Effector CD8-positive, alpha-beta T cell (primary cell): ENCODE results near the gene SPPL3.

ENCODE experiments used
- DNase-seq: peaks from one replicate; lab custom pipeline; 2025; lab: John Stamatoyannopoulos, UW

Gene SPPL3

DNA sequence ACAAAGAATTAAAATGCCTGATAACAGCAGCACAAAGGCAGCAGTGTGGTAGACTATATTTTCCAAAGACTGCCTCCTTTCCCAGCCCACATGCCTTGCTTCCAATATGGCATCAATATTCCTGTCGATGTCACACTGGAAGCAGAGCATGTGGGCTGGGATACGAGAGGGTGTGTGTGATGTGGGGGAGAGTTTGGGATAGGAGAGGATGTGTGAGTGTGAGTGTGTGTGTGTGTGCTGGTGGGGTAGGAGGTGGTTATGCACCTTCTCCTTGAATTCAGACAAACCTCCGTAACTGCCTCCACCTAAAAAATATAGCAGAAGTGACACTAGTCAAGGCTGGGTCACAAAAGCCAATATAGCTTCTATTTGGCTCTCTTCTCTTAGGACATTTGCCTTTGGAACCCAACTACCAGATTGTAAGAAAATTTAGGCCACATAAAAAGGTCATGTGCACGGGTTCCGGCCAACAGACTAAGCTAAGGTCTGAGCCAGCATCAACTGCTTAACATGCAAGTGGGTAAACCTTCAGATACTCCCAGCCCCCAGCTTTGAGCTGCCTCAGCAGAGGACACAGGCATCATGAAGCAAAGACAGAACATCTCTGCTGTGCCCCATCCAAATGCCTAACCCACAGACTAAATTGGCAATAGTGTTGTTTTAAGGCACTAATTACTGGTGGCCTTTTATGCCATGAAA lies 29.5 kb downstream of the SPPL3 start:
- DNase-seq = no peak

DNA sequence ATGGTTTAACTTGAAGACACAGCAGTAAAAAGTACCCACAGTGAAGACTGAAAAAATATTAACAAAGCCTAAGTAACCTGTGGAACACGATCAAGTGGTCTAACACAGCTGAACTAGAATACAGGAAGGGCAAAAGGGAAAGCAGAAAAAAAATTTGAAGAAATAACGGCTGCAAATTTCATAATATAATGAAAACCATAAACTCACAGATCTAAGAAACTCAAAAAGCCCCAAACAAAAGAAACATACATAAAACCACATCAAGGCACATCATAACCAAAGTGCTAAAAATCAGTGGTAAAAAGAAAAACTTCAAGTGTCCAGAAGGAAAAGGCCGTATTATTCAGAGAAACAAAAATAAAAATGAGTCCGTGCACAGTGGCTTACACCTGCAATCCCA lies 30.9 kb downstream of the SPPL3 start:
- DNase-seq = no peak

DNA sequence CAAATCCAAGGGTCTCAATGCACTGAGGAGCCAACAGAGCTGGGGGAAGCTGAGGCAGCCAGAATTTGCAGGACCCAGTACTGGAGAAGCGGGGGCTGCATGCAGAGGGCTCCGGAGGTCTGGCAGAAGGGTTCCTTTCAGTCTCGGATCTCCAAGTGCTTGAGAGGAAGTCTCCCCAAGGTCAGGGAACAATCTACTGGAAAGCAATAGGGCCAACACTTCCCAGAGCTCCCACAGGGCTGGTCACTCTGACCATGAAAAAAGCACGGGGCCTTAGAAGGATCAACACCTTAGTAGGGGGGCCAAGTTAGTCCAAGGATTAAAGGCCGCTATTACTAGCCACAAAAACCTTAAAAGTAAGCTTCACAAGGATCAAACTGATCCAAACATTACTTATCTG lies 31.7 kb downstream of the SPPL3 start:
- DNase-seq = no peak

DNA sequence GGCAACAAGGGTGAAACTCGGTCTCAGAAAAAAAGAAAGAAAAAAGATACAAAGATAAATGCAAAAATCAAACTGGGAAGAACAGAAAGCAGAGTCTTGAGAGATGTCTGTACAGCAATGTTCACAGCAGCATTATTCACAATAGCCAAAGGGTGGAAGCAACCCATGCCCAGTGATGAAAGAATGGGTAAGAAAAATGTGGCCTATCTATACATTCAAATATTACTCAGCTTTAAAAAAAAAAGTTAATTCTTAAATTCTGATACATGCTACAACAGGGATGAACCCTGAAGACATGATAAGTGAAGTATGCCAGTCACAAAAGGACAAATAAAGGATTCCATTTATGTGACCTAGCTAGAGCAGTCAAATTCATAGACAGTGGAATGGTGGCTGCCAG lies 33.7 kb downstream of the SPPL3 start:
- DNase-seq = no peak

DNA sequence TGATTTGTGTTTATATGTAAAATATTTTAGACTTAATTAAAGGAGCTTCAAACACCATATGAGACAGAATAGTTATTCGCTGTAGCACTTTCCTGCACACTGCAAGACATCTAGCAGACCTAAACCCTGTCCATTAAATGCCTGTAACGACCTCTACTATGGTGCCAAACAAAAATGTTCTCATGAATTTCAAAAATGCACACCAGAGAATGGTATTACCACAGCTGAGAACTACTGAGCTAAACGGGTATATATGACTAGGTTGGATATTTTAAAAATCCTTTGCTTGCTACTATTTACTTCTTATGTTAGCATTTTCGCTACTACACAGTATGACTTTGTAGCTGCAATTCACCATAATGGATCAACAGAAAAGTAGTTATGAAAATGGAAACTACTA lies 34.8 kb downstream of the SPPL3 start:
- no peak for DNase-seq

DNA sequence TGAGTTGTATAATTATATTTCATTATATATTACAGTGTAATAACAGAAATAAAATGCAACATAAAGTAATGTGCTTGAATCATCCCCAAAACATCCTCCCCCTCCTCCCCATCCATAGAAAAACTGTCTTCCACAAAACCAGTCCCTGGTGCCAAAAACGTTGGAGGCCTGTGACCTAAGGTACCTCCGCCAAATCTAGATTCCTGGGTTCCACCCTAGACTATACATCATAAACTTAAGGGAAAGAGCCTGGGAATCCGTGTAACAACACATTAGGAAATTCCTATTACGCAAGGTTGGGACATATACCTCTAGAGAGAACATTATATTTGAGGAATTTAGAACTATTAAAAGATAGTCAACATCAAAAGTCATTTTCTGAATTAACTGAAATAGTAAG lies 38.0 kb downstream of the SPPL3 start:
- DNase-seq = no peak

DNA sequence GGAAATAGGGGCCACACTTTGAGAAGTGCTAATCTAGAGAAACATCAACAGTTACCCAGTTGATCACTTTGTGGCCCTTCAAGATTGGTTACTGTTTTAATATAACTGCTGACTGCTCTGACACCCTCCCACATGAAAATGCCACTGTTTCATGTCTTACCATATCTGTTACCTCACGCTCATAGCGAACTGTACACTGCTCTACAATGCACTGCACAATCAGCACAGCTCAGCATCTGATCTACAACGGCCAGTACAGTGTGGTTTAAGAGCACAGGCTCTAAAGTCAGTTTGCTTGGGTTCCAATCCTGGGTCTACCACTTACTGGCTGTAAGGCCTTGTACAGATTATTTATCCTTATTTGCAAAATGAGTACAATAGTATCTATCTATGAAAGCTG lies 39.1 kb downstream of the SPPL3 start:
- DNase-seq = no peak

DNA sequence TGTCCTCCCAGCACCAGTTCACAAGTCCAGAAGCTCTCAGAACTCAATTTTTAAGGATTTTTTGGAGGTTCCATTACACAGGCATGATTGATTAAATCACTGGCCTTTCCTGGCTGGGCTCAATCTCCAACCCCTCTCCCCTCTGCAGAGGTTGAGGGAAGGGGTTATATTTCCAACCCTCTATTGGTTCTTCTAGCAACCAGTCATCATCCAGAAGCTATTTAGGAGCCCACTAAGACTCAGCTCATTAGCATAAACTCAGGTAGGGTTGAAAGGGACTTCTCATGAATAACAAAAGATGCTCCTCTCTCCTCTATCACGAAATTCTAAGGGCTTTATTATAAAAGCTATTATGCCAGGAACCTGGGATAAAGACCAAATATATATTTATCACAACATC lies 41.5 kb downstream of the SPPL3 start:
- DNase-seq = no peak

DNA sequence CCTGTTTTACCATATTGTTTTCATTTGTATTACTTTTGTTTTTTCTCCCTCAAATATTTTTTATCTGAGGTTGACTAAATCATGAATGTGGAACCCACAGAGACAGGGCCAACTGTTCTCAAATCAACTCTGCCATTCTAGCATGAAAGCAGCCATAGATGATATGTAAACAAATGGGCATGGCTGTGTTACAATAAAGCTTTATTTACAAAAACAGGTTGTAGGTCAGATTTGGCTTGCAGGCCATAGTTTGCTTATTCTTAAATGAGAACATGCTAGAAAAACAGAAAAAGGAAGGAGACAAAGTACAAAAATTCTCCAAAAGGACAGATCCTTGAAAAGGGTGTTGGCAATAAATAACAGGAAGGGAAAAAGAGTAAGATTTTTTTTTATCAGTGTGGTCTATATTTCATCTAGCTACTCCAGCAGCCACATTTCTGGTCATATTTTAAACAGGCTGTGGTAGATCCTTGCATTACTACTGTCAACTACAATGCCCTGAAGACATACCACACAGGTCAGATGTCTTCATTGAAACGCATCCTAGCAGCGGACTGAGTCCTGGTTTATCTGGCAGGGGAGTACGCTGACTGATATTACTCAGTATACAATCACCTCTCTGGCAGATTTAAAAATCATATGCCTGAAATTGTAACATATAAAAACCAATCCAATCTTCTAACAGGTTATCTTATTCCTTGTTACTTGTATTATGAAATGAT lies 42.9 kb downstream of the SPPL3 start:
- DNase-seq = no peak

DNA sequence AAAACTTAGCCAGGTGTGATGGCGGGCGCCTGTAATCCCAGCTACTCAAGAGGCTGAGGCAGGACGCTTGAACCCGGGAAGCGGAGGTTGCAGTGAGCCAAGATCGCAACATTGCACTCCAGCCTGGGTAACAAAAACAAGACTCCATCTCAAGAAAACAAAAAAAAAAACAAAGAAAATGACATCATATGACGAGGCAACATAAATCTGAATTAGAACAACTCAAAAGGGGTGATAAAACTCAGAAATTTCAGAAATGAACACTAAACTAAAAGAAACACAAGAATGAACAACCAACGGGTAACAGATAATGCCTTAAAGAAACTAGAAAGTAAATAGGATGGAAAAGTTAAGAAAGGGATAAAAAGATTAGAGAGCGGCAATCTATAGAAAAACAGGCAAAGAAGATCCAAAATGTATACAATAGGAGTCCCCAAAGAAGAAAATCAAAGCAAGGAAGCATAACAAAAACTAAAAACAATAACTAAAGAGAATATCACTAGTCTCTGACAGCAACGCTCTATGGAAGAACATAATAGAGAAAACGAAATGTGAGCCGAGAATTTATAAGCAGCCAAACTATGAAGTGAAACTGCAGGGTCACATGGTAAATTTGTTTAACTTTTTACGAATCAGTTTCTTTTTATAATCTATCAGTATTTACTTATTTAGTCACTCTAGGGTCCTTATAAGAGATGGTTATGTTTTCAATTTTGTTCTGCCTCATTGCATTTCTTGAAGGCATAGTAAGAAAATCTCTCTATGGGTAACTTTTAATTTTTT lies 45.7 kb downstream of the SPPL3 start:
- no peak for DNase-seq

DNA sequence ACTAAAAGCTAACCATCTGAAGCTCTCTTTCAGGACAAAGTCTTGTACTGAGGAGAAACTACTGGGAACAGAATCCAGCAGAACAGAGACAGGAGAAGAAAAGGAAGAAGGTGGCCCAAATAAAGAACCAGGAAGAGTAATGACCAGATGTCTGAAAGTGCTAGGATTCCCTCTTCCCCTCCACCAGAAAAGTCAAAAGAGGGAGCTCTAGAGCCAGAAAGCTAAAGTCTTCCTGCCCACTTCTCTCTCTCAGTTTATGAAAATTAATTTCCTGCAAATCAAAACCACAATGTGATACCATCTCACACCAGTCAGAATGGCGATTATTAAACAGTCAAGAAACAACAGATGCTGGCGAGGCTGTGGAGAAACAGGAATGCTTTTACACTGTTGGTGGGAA lies 47.2 kb downstream of the SPPL3 start:
- no peak for DNase-seq

DNA sequence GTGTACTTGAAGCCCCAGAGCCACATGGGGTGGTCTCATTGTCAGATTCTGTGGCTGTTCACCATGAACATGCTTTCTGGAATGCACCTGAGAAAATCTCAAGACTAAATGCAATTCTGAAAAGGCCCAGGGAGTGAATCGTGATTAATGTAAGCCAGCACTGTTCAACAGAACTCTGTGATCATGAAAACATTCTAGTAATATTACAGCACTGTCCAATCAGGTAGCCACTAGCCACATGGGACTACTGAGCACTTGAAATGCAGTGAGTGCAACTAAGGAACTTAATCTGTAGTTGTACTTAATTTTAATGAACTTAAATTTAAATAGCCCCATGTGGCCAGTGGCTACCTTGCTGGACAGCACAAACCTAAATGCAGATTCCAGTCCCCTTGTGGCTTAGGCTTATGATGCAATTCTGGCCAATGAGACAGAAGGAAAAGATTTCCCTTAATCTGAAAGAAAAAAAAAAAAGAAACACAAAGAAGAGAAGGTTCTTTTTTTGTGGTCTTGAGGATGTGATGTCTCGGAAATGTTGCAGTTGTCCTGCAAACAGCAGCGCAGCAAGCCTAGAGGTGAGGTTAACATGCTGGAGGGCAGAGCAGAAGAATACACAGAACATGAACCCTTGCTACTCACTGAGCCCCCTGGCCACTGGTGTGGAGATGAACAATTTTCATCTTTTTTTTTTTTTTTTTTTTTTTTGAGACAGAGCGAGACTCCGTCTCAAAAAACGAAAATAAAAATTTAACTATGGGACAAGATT lies 48.2 kb downstream of the SPPL3 start:
- DNase-seq = no peak

DNA sequence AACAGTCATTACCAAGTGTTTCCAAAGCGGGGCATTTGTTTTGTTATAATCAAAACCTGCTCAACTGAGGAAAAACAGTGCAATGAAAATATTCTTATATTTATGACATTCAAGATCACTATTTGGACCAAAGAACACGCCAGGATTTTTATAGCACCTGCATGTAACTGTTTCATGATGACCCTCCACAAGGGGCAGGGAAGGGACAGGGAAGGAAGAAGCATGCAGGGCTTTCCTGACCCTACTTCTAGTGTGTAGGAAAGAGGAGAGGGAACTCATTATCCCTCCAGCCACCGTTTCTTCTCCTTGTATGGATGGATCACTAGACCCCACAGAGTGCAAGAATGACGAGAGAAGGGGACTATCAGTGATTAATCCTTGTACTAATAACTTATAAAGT lies 49.4 kb downstream of the SPPL3 start:
- no peak for DNase-seq

DNA sequence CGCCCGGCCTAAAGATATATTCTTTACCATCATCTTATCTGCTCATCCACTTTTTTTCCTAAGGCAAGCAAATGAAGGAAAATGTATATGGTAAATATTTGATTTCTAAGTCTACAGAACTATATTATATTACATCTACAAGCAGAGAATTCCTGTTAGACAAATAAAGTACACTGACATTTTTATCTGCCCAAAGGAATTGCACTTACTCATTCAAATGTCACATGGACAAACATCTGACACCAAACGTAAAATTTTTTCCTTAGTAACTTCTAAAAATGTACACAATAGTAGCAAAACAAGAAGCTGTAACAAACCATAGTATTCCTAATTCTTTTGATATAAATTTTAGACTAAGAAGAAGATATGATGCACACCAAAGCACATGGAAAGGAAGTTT lies 51.0 kb downstream of the SPPL3 start:
- DNase-seq = no peak

DNA sequence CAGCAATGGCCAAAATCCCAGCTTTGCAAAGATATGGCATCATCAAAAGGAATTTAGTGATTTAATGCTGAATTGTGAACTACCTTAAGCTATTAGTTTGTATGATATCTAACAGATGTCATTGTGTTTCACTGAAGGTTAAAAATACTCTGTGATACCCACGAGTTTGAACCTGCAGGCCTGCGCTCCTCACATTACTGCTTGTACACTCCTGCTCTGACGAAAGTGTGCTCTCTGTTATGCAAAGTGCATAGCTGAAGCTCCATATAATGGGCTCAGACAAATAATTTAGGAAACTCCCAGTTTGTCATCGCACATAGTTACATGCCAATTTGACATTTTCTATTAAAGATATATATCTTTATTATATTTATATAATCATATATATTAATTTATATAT lies 52.2 kb downstream of the SPPL3 start:
- DNase-seq = no peak

DNA sequence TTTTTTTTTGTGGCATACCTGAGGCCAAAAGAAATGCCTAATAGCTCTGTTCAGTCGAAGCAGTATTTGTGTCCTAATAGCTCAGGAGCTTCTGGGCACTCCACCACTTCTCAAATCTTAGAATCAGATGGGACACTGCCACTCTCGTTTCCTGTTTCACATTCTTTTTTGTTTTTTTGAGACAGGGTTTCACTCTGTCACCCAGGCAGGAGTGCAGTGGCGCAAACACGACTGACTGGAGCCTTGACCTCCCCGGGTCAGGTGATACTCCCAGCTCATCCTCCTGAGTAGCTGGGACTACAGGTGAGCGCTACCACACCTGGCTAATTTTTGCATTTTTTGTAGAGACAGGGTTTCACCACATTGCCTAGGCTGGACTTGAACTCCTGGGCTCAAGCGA lies 52.7 kb downstream of the SPPL3 start:
- DNase-seq = no peak

DNA sequence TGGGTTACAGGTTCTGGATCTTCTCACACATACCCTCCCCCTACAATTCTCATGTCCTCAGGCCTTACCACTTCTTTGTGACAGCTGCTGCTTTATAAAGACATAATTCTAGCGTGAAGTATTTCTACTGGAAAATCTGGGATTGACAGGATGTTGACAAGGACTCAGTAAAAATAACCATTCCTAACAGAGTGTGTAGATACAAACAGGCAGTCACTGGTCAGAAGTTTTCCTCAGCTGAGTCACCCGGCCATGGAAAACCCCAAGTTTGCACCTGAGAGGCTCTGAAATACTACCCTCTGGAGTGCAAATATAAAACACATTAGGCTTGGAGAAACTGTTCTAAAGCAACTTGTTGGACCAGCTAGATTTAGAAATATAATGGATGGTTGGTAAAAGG lies 54.4 kb downstream of the SPPL3 start:
- DNase-seq = no peak

DNA sequence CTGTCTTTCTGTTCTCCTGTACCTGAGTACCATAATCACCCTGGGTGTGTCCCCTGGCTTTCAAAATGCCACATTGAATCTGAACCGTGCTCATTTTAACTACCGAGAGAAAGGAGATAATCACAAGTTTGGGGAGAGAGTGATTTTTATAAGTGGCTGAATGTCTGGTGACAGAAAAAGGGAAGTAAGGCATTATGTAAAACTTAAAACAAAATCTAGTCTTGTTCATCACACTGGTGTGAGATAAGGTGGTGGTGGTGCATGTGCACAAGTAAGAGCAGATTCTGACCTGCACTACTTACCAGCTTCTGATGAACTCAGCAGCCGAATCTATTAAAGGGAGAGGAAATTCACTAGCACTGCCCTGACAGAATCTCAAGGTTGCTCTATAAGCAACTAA lies 56.3 kb downstream of the SPPL3 start:
- no peak for DNase-seq

DNA sequence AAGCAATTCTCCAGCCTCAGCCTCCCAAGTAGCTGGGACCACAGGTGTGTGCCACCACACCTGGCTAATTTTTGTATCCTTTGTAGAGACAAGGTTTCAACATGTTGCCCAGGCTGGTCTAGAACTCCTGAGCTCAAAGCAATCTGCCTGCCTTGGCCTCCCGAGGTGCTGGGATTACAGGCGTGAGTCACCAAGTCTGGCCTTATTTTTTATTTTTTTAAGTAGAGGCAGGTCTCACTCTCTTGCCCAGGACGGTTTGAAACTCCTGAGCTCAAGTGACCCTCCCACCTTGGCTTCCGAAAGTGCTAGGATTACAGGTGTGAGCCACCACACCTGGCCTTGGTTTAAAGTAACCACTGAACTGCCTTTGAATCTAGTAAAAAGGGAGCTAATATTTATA lies 56.8 kb downstream of the SPPL3 start:
- DNase-seq = no peak

DNA sequence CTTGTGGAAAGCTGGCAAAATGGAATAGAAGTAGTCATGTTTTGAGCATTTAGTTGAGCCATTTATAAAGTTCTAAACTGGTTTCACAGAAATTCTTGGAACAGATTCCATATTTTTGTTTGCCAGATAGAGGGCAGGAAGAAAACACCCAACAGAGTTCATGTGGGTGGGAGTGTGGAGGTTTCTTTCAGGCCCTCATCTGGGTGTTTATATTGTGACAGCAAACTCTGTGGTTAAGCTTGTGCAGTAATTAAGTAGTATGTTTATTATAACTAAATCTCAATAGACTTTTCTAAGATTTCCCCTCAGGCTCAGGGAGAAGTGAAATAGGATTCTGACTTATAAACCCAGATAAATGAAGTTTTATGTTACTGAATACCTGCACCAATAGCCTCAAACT lies 57.4 kb downstream of the SPPL3 start:
- no peak for DNase-seq

DNA sequence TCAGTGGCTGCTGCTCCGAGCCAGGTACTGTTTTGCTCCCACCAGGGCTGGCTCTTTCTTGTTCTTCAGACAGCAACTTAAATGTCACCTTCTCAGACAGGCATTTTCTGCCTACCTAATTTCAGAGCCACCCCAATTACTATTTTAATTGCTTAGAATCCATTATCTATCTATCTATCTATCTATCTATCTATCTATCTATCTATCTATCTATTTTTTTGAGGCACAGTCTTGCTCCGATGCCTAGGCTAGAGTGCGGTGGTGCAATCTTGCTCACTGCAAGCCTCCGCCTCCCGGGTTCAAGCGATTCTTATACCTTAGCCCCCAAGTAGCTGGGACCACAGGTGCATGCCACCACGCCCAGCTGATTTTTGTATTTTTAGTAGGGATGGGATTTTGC lies 58.5 kb downstream of the SPPL3 start:
- no peak for DNase-seq

DNA sequence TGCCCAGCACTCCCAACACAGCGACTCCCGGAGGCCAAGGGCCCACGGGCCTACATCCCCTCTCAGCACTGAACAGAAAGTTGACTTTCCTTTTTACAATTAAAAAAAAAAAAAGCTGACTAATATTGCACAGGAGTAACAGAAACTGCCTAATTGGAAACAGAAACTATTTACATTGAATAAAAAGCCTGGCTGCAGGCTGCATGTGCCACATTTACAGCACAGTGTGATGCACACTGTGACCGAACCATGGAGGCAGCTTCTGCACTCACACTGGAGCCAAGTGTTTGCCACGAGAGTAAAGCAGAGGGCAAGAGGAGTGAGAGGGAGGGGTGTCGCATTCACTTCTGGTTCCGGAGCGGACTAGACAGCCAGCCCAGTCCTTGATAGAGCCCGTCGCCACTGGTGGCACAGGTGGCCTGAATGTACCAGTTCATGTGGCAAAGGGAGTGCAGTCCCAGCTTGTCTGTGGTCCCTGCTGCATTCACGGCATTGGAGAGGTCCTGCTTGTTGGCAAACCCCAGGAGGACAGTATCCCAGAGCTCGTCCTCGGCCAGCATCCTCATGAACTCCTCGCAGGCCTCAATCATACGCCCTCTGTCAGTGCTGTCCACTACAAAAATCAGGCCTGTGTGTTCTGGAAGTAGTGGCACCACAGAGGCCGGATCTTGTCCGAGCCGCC lies 59.2 kb downstream of the SPPL3 start:
- DNase-seq = no peak
